ENCODE results near the gene C1orf226. TPM values are rescaled to one million over a fixed set of nuclear protein-coding genes. Genes with fewer than 3 reads are reported as not detected.

The C1orf226 gene
- total and polyA plus RNA-seq, 2 of the 8 experiments (the other 6 are each of a cell fraction or from before 2014, with no cell fraction given): 8.2 to 18.8 TPM

DNA sequence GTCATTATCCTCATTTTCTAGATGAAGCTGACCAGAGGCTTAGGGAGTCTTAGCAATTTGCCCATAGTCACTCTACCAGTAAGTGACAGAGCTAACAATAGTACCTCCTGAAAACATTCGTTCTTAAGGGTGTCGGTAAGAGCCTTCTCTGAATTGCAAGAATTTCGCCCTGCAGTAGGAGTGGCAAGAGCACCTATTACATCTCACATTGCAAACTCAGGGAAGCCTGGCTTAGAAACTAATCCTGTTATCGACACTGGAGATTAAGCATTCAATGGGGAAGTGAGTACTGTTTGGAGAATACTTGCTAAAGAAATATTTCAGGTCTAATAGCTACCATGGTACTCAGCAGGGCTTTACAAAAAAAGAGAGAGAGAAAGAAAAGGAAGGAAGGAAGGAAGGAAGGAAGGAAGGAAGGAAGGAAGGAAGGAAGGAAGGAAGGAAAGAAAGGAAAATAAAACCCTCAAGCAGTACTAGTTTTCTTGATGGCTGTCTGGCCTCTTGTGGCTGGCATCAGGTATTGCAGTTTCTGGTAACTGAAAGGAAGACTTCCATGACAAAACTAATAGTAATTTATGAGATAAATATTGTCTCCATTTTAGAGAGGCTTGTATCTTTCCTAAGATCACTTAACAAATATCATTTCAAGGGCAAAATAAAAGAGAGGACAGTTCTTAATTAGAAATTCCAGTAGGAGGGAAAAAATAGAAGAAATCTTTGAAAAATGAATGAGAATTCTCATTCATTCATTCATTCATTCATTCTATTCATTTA, 10.4 kb downstream of the C1orf226 start:
- no peaks in the 10 kb centered on the region for H3K79me1 ChIP-seq (ENCODE audit: low read depth, low read length)
- no peak overlapping the region for H2BK120ac ChIP-seq (replicated peaks; ENCODE audit: low read depth, low read length)
- no peak overlapping the region for H3K4me2 ChIP-seq (ENCODE audit: insufficient read depth in 1 of 2, low read depth in 2 of 2, low read length in 2 of 2)
- no peak overlapping the region for H3K14ac ChIP-seq (ENCODE audit: insufficient read length)
- no peak overlapping the region for H3K9ac ChIP-seq (replicated peaks in 1 of 4; ENCODE audit: extremely low read depth in 1 of 4, low read depth in 3 of 4, low read length in 3 of 4)
- peaks cover 0 to 6% (median 1%) of the 10 kb centered on the region in 4 experiments; a peak in 4 of 7 replicates for H3K4me1 ChIP-seq (replicated peaks in 1 of 4; ENCODE audit: control insufficient read depth in 3 of 4, insufficient read depth in 4 of 4, low read length in 3 of 4)
- no peak overlapping the region for H3K27ac ChIP-seq (ENCODE audit: low read depth, low read length)
- no peaks in the 10 kb centered on the region for H3K9me3 ChIP-seq (ENCODE audit: insufficient read depth in 2 of 2, low read depth in 1 of 2, low read length in 1 of 2)
- ChIA-PET CTCF (ENCODE audit: partially characterized antibody) (interaction anchor here (0.6 to 6.4 kb wide), 42 partner anchors 9 to 718 kb away, joined by 3 to 46 read pairs (median 4); partner anchors contain the start of gene C1orf226), POLR2A (ENCODE audit: partially characterized antibody) (interaction anchor here (1.3 kb wide), 1 partner anchor 322 kb away, joined by 3 read pairs; the partner anchor contains the start of gene NOS1AP)
- H4K20me1 ChIP-seq (replicated peaks in 1 of 2; ENCODE audit: control insufficient read depth in 1 of 2, insufficient read depth in 2 of 2, low read length in 2 of 2): no peaks in the 10 kb centered on the region
- H3K23me2 ChIP-seq (ENCODE audit: low read depth, low read length): no peaks in the 10 kb centered on the region
- WGBS, 2 experiments (ENCODE audit: extremely low coverage in 1 of 2, insufficient coverage in 1 of 2, insufficient read length in 1 of 2, insufficient replicate concordance in 2 of 2, low coverage in 1 of 2, low lambda C conversion rate in 2 of 2, missing lambda C conversion rate in 1 of 2): 69% methylated on average over 4 of the region's 4 CpGs; no CpG with 5 or more reads in 1 of the 2 experiments
- H3K4ac ChIP-seq (replicated peaks; ENCODE audit: insufficient read length, low read depth, low read length): no peak overlapping the region
- peak in 1 of 2 experiments; percentile 40 for DNase-seq (ENCODE audit: low read depth in 1 of 2, low spot score in 2 of 2)
- no peak overlapping the region for H2BK12ac ChIP-seq (ENCODE audit: low read depth, low read length)
- no peak overlapping the region for H2BK20ac ChIP-seq (ENCODE audit: low read length)
- H2BK15ac ChIP-seq (ENCODE audit: low read length): no peak overlapping the region
- FAIRE-seq: no peak
- no peak overlapping the region for H4K5ac ChIP-seq (ENCODE audit: insufficient read length, low read depth, low read length)
- TF ChIP-seq RAD21 (IDR thresholded peaks at IDR 0.05 in 1 of 2, conservative IDR thresholded peaks at IDR 0.05 in 1 of 2; ENCODE audit: low read depth in 2 of 2, low read length in 2 of 2) (peak; percentile 81 to 83), TEAD4 (IDR thresholded peaks at IDR 0.05; ENCODE audit: low read depth, low read length) (no peak)
- TF ChIP-seq, protein P1, sequence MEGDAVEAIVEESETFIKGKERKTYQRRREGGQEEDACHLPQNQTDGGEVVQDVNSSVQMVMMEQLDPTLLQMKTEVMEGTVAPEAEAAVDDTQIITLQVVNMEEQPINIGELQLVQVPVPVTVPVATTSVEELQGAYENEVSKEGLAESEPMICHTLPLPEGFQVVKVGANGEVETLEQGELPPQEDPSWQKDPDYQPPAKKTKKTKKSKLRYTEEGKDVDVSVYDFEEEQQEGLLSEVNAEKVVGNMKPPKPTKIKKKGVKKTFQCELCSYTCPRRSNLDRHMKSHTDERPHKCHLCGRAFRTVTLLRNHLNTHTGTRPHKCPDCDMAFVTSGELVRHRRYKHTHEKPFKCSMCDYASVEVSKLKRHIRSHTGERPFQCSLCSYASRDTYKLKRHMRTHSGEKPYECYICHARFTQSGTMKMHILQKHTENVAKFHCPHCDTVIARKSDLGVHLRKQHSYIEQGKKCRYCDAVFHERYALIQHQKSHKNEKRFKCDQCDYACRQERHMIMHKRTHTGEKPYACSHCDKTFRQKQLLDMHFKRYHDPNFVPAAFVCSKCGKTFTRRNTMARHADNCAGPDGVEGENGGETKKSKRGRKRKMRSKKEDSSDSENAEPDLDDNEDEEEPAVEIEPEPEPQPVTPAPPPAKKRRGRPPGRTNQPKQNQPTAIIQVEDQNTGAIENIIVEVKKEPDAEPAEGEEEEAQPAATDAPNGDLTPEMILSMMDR (IDR thresholded peaks at IDR 0.05; ENCODE audit: control extremely low read depth in 1 of 3, insufficient read depth in 1 of 3, low read depth in 1 of 3, low read length in 3 of 3): peak in 2 of 3 experiments; percentile 63 to 69; a peak in 3 of 4 replicates
- H4K8ac ChIP-seq (ENCODE audit: extremely low read depth, insufficient read depth, low read length): no peak overlapping the region
- H3K18ac ChIP-seq (ENCODE audit: extremely low read depth, low read length): no peak overlapping the region
- no peaks in the 10 kb centered on the region for H3K36me3 ChIP-seq (ENCODE audit: control insufficient read depth in 2 of 4, insufficient read depth in 4 of 4, low read length in 3 of 4)
- no peak overlapping the region for H4K91ac ChIP-seq (replicated peaks; ENCODE audit: insufficient read length, low read length)
- H3K23ac ChIP-seq (ENCODE audit: insufficient read length): no peak overlapping the region
- no peaks in the 10 kb centered on the region for H3K27me3 ChIP-seq (replicated peaks in 1 of 4; ENCODE audit: control insufficient read depth in 3 of 4, extremely low read depth in 1 of 4, insufficient read depth in 3 of 4, low read length in 3 of 4)
- no peak overlapping the region for H2AK5ac ChIP-seq (ENCODE audit: low read depth, low read length)
- no peaks in the 10 kb centered on the region for H3K79me2 ChIP-seq (ENCODE audit: control insufficient read depth in 1 of 2, insufficient read depth in 2 of 2, low read length in 2 of 2)
- H3K56ac ChIP-seq (replicated peaks; ENCODE audit: insufficient read length, low read depth, low read length): no peak overlapping the region
- H2BK5ac ChIP-seq (ENCODE audit: low read depth, low read length): no peak overlapping the region
- H3K4me3 ChIP-seq (ENCODE audit: extremely low read depth in 1 of 4, insufficient read depth in 2 of 4, low read depth in 3 of 4, low read length in 4 of 4): no peak overlapping the region
- H2AFZ ChIP-seq (ENCODE audit: low read length): no peak overlapping the region

Data from H1 (cell line).